Liver (tissue), 9 donors: Measurements from ENCODE around the gene SYPL1. TPM values are rescaled to one million over a fixed set of nuclear protein-coding genes. Genes with fewer than 3 reads are reported as not detected.

ENCODE experiments used
- DNase-seq: peaks from one replicate; pipeline ENCODE4 v3.0.0-alpha.2; 2017; ENCODE audit warnings: low spot score
- H3K27ac ChIP-seq, 2 donors: one replicate each; pipeline ENCODE4 v1.7.0; 2013; ENCODE audit warnings: inconsistent platforms in 2 of 2, low read length in 2 of 2, control low read depth in 1 of 2, low read depth in 1 of 2, mild to moderate bottlenecking in 1 of 2
- H3K27me3 ChIP-seq, 4 donors: one replicate each; pipeline versions ENCODE4 v1.6.1 to v1.7.0; 2013; ENCODE audit warnings: low read length in 3 of 4, inconsistent platforms in 1 of 4, mild to moderate bottlenecking in 1 of 4, moderate library complexity in 1 of 4; ENCODE audit not compliant: control insufficient read depth in 4 of 4, insufficient read depth in 4 of 4
- H3K36me3 ChIP-seq, 4 donors: one replicate each; pipeline versions ENCODE4 v1.6.1 to v1.7.0; 2013; ENCODE audit warnings: low read length in 3 of 4, mild to moderate bottlenecking in 3 of 4, low read depth in 1 of 4, moderate library complexity in 1 of 4; ENCODE audit not compliant: control insufficient read depth in 4 of 4, insufficient read depth in 3 of 4
- H3K4me1 ChIP-seq, 4 donors: one replicate each; pipeline versions ENCODE4 v1.6.1 to v1.7.0; 2013; ENCODE audit warnings: low read length in 3 of 4, mild to moderate bottlenecking in 3 of 4, moderate library complexity in 1 of 4; ENCODE audit not compliant: control insufficient read depth in 4 of 4, insufficient read depth in 4 of 4
- H3K4me3 ChIP-seq, 3 donors: one replicate each; pipeline versions ENCODE4 v1.6.1 to v1.7.0; 2013; ENCODE audit warnings: low read length in 3 of 3, control low read depth in 1 of 3, low read depth in 1 of 3, mild to moderate bottlenecking in 1 of 3
- H3K9ac ChIP-seq, 2 donors: one replicate each; pipeline ENCODE4 v1.7.0; 2013; ENCODE audit warnings: low read length in 2 of 2, mild to moderate bottlenecking in 2 of 2, moderate library complexity in 2 of 2, control low read depth in 1 of 2, low read depth in 1 of 2
- H3K9me3 ChIP-seq, 4 donors: one replicate each; pipeline versions ENCODE4 v1.6.1 to v1.7.0; 2013; ENCODE audit warnings: low read length in 3 of 4; ENCODE audit not compliant: control insufficient read depth in 4 of 4
- ATF3 ChIP-seq: IDR thresholded peaks from 2 replicates; pipeline ENCODE4 v1.6.1; 2016; ENCODE audit warnings: antibody characterized with exemption
- CTCF ChIP-seq: fragments of 150-350 bp; IDR thresholded peaks from 2 replicates; pipeline ENCODE4 v1.5.1; 2017; ENCODE audit warnings: improper control_type of control experiment, low read depth, low read length; ENCODE audit not compliant: missing input control
- EGR1 ChIP-seq, 2 donors: IDR thresholded peaks; 2 replicates each; pipeline ENCODE4 v1.6.1; 2016 to 2018; ENCODE audit warnings: antibody characterized with exemption in 2 of 2, low read depth in 2 of 2
- FOXA1 ChIP-seq: IDR thresholded peaks from 2 replicates; pipeline ENCODE4 v1.6.1; 2016; ENCODE audit warnings: antibody characterized with exemption
- FOXA2 ChIP-seq: IDR thresholded peaks from 2 replicates; pipeline ENCODE4 v1.6.1; 2016; ENCODE audit warnings: antibody characterized with exemption
- GABPA ChIP-seq, 2 donors: IDR thresholded peaks in 1 of 2; conservative IDR thresholded peaks in 1 of 2; 2 replicates each; pipeline ENCODE4 v1.6.1; 2016; ENCODE audit warnings: antibody characterized with exemption in 2 of 2, mild to moderate bottlenecking in 1 of 2, moderate library complexity in 1 of 2
- HNF4A ChIP-seq, 2 donors: conservative IDR thresholded peaks; 2 replicates each; pipeline ENCODE4 v1.6.1; 2016; ENCODE audit warnings: antibody characterized with exemption in 2 of 2, mild to moderate bottlenecking in 2 of 2
- HNF4G ChIP-seq: IDR thresholded peaks from 2 replicates; pipeline ENCODE4 v1.6.1; 2016; ENCODE audit warnings: antibody characterized with exemption
- JUND ChIP-seq, 2 donors: IDR thresholded peaks; 2 replicates each; pipeline ENCODE4 v1.6.1; 2016; ENCODE audit warnings: antibody characterized with exemption in 2 of 2
- MAX ChIP-seq: IDR thresholded peaks from 2 replicates; pipeline ENCODE4 v1.6.1; 2016; ENCODE audit warnings: antibody characterized with exemption
- NR2F2 ChIP-seq: IDR thresholded peaks from 2 replicates; pipeline ENCODE4 v1.6.1; 2016; ENCODE audit warnings: antibody characterized with exemption
- RAD21 ChIP-seq, 2 donors: IDR thresholded peaks; 2 replicates each; pipeline ENCODE4 v1.6.1; 2016; ENCODE audit warnings: antibody characterized with exemption in 2 of 2, mild to moderate bottlenecking in 2 of 2
- RXRA ChIP-seq, 2 donors: IDR thresholded peaks; 2 replicates each; pipeline ENCODE4 v1.6.1; 2017 to 2018; ENCODE audit warnings: antibody characterized with exemption in 2 of 2, mild to moderate bottlenecking in 1 of 2
- SP1 ChIP-seq: IDR thresholded peaks from 2 replicates; pipeline ENCODE4 v1.6.1; 2018; ENCODE audit warnings: antibody characterized with exemption, mild to moderate bottlenecking
- TAF1 ChIP-seq: conservative IDR thresholded peaks from 2 replicates; pipeline ENCODE4 v1.6.1; 2016; ENCODE audit warnings: antibody characterized with exemption, mild to moderate bottlenecking
- YY1 ChIP-seq: IDR thresholded peaks from 2 replicates; pipeline ENCODE4 v1.6.1; 2016; ENCODE audit warnings: antibody characterized with exemption, mild to moderate bottlenecking
- ZBTB33 ChIP-seq: IDR thresholded peaks from 2 replicates; pipeline ENCODE4 v1.6.1; 2016; ENCODE audit warnings: antibody characterized with exemption
- WGBS: extraction: QIAGEN DNeasy Blood & Tissue Kit; methylation state at CpG from one replicate; pipeline ENCODE4 v1.1.7; 2013; 5-methylcytosine and 5-hydroxymethylcytosine counted together
- polyA plus RNA-seq, 2 donors: library from polyadenylated mRNA; stranded (reverse) in 1 of 2; unstranded in 1 of 2; fragments of 200-250 nt in 1 of 2; fragments of >200 nt in 1 of 2; fragmentation: Nextera tagmentation in 1 of 2; extraction: Ambion mirVana in 1 of 2; gene quantifications; one replicate each; pipeline versions ENCODE4 v1.2.1 to v1.2.3, GENCODE V29; 2013 to 2015
- total RNA-seq, 2 donors: library from RNA; depleted of rRNA; stranded (reverse); fragments of >200 nt; gene quantifications; one replicate each; pipeline ENCODE4 v1.2.3, GENCODE V29; 2014
- TF ChIP-seq, protein P1 (sequence below): IDR thresholded peaks from 2 replicates; pipeline ENCODE4 v1.6.1; 2016; ENCODE audit warnings: antibody characterized with exemption, mild to moderate bottlenecking
- donor health status: healthy.
- donor health status: healthy.
- donor health status: healthy.
- donor health status: healthy.
- donor health status: healthy.

Gene SYPL1
- total and polyA plus RNA-seq, 4 donors: 25.5 to 41.2 (median 28.8) TPM

- Histone ChIP-seq H3K27me3 (no peaks in the 10 kb centered on the region), H3K4me3 (no peak overlapping the region), H3K4me1 (peaks cover 0 to 13% (median 5%) of the 10 kb centered on the region in 4 donors), H3K27ac (no peak overlapping the region), H3K9me3 (no peaks in the 10 kb centered on the region), H3K36me3 (no peaks in the 10 kb centered on the region), H3K9ac (no peak overlapping the region)
- WGBS: 92% methylated on average over 3 of the region's 3 CpGs
- TF ChIP-seq TAF1 (no peak), SP1 (no peak), FOXA1 (no peak), JUND (IDR thresholded peaks at IDR 0.05) (no peak), ZBTB33 (no peak), RXRA (IDR thresholded peaks at IDR 0.05) (no peak), ATF3 (no peak), GABPA (IDR thresholded peaks at IDR 0.05 in 1 of 2, conservative IDR thresholded peaks at IDR 0.05 in 1 of 2) (no peak), HNF4A (conservative IDR thresholded peaks at IDR 0.05) (no peak), RAD21 (IDR thresholded peaks at IDR 0.05) (no peak), EGR1 (IDR thresholded peaks at IDR 0.05; ENCODE audit: low read depth in 2 of 2) (no peak), CTCF (no peak), YY1 (no peak), HNF4G (no peak), NR2F2 (no peak), FOXA2 (no peak), MAX (no peak)
- TF ChIP-seq, protein P1, sequence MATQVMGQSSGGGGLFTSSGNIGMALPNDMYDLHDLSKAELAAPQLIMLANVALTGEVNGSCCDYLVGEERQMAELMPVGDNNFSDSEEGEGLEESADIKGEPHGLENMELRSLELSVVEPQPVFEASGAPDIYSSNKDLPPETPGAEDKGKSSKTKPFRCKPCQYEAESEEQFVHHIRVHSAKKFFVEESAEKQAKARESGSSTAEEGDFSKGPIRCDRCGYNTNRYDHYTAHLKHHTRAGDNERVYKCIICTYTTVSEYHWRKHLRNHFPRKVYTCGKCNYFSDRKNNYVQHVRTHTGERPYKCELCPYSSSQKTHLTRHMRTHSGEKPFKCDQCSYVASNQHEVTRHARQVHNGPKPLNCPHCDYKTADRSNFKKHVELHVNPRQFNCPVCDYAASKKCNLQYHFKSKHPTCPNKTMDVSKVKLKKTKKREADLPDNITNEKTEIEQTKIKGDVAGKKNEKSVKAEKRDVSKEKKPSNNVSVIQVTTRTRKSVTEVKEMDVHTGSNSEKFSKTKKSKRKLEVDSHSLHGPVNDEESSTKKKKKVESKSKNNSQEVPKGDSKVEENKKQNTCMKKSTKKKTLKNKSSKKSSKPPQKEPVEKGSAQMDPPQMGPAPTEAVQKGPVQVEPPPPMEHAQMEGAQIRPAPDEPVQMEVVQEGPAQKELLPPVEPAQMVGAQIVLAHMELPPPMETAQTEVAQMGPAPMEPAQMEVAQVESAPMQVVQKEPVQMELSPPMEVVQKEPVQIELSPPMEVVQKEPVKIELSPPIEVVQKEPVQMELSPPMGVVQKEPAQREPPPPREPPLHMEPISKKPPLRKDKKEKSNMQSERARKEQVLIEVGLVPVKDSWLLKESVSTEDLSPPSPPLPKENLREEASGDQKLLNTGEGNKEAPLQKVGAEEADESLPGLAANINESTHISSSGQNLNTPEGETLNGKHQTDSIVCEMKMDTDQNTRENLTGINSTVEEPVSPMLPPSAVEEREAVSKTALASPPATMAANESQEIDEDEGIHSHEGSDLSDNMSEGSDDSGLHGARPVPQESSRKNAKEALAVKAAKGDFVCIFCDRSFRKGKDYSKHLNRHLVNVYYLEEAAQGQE: no peak
- no peak for DNase-seq
These were observed 38.4 kb downstream of the SYPL1 start for GRCh38 chr7:106073701-106074100.
